ENCODE data around the gene WDR82. TPM values are rescaled to one million over a fixed set of nuclear protein-coding genes. Genes with fewer than 3 reads are reported as not detected.

The WDR82 gene
- 44.7 and 49.6 TPM in 2 replicates for total RNA-seq

GRCh38 chr3:52278510-52279069, at the start of gene WDR82:
Gene WDR82, minus strand, starts transcription at chr3:52278649. Its CDS starts 288 bp downstream, at chr3:52278361.

GRCh38 chr3:52315977-52316764, 37.7 kb upstream of the WDR82 start, which contains the start of gene DNAH1:
Gene DNAH1, plus strand, starts transcription at chr3:52316319. Its CDS starts 6,124 bp downstream, at chr3:52322443.

GRCh38 chr3:52245322-52246263, 32.9 kb downstream of the WDR82 start, which contains the start of gene PPM1M:
Gene PPM1M, plus strand, starts transcription at chr3:52245759. Its CDS starts 66 bp downstream, at chr3:52245825.

GRCh38 chr3:52238761-52239701, 39.4 kb downstream of the WDR82 start, which contains the start of gene TWF2:
Gene TWF2, minus strand, starts transcription at chr3:52239158. Its CDS starts 142 bp downstream, at chr3:52239016.

GRCh38 chr3:52225452-52226228, 52.8 kb downstream of the WDR82 start, which contains the start of gene TLR9:
Gene TLR9, minus strand, starts transcription at chr3:52225645. Its CDS starts 116 bp downstream, at chr3:52225529.

Other genes starting within 250 kb of the WDR82 start
- 12.2 and 17.1 TPM in 2 replicates for gene DUSP7, start 222.1 kb downstream of the WDR82 start, total RNA-seq
- gene POC1A, start 124.2 kb downstream of the WDR82 start, total RNA-seq = 1.1 and 4.7 TPM in 2 replicates
- 22.7 and 29.6 TPM in 2 replicates for gene ALAS1, start 80.5 kb downstream of the WDR82 start, total RNA-seq
- not detected in 2 replicates for gene TLR9, start 53.0 kb downstream of the WDR82 start, total RNA-seq
- gene TWF2, start 39.5 kb downstream of the WDR82 start, total RNA-seq = 113 and 128 TPM in 2 replicates
- 11.7 and 12.5 TPM in 2 replicates for gene PPM1M, start 32.9 kb downstream of the WDR82 start, total RNA-seq
- 6.7 and 8.4 TPM in 2 replicates for gene GLYCTK, start 9.2 kb upstream of the WDR82 start, total RNA-seq
- 2.3 and 2.9 TPM in 2 replicates for gene DNAH1, start 37.7 kb upstream of the WDR82 start, total RNA-seq
- 44.2 and 50.5 TPM in 2 replicates for gene BAP1, start 131.4 kb upstream of the WDR82 start, total RNA-seq
- gene PHF7, start 132.0 kb upstream of the WDR82 start, total RNA-seq = 2.2 and 2.3 TPM in 2 replicates
- gene SEMA3G, start 166.5 kb upstream of the WDR82 start, total RNA-seq = under 0.01 and 0.49 TPM in 2 replicates
- not detected in 2 replicates for gene TNNC1, start 175.4 kb upstream of the WDR82 start, total RNA-seq
- gene NISCH, start 177.0 kb upstream of the WDR82 start, total RNA-seq = 29.8 and 30.5 TPM in 2 replicates
- gene STAB1, start 216.7 kb upstream of the WDR82 start, total RNA-seq = 2.0 and 7.1 TPM in 2 replicates